ENCODE measurements around the gene AOPEP.

- TF ChIP-seq POLR2A (IDR thresholded peaks at IDR 0.05): no peak
- TF ChIP-seq CTCF (IDR thresholded peaks at IDR 0.05): no peak
Measured at GRCh38 chr9:94872891-94873511, 146.5 kb downstream of the AOPEP start.
